OCI-LY3 (cell line): Measurements from ENCODE around the gene CNTFR.

Experiments
- CTCF ChIP-seq: fragments of 200-600, 300-600 bp; sonication (generic); IDR thresholded peaks from 2 replicates; pipeline ENCODE4 v1.5.1; 2014; ENCODE audit warnings: antibody characterized with exemption, low read length, low read depth
- EZH2phosphoT487 ChIP-seq: fragments of 200-600 bp; shearing (Covaris generic); IDR thresholded peaks from 2 replicates; pipeline ENCODE4 v1.6.1; 2018; ENCODE audit warnings: antibody characterized with exemption, mixed run types, low read depth

- TF ChIP-seq CTCF (no peak), EZH2phosphoT487 (no peak)
Observed at GRCh38 chr9:34568774-34569173, 20.8 kb downstream of the CNTFR start.
